ENCODE data around the gene ARHGAP15.

DNA sequence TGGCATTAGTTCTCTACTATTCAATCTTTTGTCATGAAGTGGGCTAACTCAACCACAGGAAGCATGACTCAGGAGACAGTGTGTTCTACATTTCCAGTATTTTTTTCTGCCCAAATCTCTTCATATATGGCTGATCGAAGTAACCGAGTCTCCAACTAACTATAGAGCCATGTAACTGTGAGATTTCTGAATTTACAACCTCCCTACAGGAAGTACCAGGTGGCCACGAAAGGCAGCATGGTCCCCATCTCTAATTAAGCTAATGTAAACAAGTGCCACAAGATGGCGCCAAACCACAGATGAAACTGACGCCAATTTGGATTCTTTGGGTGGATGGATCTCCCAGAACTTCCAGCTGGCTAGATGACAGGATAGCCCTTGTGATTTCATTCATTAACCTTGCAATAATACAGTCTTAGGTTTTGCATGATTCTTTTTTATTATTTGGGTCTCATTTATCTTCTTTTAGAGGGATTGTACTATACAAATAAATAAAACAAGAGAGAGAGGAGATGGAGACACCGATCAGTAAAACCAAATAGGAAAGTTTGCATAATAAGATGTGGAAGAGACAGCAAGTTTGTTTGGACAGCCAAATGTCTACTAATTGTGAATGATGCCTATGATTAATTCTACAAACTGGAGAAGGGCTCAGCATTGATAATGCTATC lies 18.3 kb upstream of the ARHGAP15 start:
- TF ChIP-seq, protein P1, sequence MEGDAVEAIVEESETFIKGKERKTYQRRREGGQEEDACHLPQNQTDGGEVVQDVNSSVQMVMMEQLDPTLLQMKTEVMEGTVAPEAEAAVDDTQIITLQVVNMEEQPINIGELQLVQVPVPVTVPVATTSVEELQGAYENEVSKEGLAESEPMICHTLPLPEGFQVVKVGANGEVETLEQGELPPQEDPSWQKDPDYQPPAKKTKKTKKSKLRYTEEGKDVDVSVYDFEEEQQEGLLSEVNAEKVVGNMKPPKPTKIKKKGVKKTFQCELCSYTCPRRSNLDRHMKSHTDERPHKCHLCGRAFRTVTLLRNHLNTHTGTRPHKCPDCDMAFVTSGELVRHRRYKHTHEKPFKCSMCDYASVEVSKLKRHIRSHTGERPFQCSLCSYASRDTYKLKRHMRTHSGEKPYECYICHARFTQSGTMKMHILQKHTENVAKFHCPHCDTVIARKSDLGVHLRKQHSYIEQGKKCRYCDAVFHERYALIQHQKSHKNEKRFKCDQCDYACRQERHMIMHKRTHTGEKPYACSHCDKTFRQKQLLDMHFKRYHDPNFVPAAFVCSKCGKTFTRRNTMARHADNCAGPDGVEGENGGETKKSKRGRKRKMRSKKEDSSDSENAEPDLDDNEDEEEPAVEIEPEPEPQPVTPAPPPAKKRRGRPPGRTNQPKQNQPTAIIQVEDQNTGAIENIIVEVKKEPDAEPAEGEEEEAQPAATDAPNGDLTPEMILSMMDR (conservative IDR thresholded peaks at IDR 0.05), result peak; percentile 79
- TF ChIP-seq EZH2 (IDR thresholded peaks at IDR 0.05; ENCODE audit: low read depth), result no peak
